Activated naive CD4-positive, alpha-beta T cell treated with anti-CD3 and anti-CD28 coated beads for 36 hours (primary cell): ENCODE data around the gene GRK3. TPM values are rescaled to one million over a fixed set of nuclear protein-coding genes. Genes with fewer than 3 reads are reported as not detected.
"Not testable (repeated sequence)": the region's sequence is repeated elsewhere in the genome, so short reads cannot be mapped to it uniquely, and the experiment has no call there.

ENCODE experiments used
- CTCF ChIA-PET: fragments of 350-600 bp; sonication (Branson Sonifier 250); formaldehyde crosslinking; loops from one replicate; lab custom pipeline; 2021; ENCODE audit warnings: antibody characterized with exemption; lab: Charles Lee
- DNase-seq: peaks from one replicate; pipeline ENCODE4 v3.0.0-alpha.2; 2020
- H3K27ac Mint-ChIP-seq: one replicate; pipeline ENCODE4 v1.8.0; 2021; ENCODE audit warnings: mild to moderate bottlenecking, mixed read lengths
- H3K27me3 Mint-ChIP-seq: one replicate; pipeline ENCODE4 v1.8.0; 2021; ENCODE audit warnings: low read depth, mixed read lengths
- H3K36me3 Mint-ChIP-seq: one replicate; pipeline ENCODE4 v1.8.0; 2021; ENCODE audit warnings: low read depth, mixed read lengths
- H3K4me1 Mint-ChIP-seq: one replicate; pipeline ENCODE4 v1.8.0; 2021; ENCODE audit warnings: low read depth, mixed read lengths
- H3K4me3 Mint-ChIP-seq: one replicate; pipeline ENCODE4 v1.8.0; 2021; ENCODE audit warnings: mild to moderate bottlenecking, moderate library complexity, mixed read lengths
- H3K9me3 Mint-ChIP-seq: one replicate; pipeline ENCODE4 v1.8.0; 2021; ENCODE audit warnings: mixed read lengths
- intact Hi-C: fragments of 100-400 bp; cut with micrococcal nuclease; formaldehyde crosslinking; loops from one replicate; pipeline ENCODE4 v1.15.1; 2023
- total RNA-seq, 2 experiments: library from RNA; stranded (reverse); gene quantifications; one replicate each; pipeline ENCODE4 v1.2.3, GENCODE V29; 2021

The GRK3 gene
- total RNA-seq, 2 experiments from 2014 or later, result 8.3 to 8.9 TPM

DNA sequence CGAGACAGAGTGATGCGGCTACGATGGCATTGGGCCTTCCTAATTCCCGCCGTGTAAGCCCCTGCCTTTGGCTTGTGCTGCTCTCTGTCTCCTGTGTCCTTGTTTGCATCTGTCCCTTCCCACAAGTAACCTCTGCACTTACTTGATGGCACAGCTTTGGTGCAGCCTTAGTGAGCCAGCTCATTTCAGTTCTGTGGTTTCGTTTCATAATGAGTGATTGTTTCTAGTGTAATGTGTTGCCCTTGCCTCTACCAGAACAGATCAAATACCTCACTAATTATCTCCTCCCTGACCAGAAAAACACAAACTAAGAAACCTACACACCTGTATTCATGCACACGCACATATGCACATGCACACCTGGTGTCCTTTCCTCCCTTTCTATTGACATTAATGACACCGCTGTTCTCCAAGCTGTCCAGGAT is 58.8 kb downstream of the GRK3 start:
- Mint-ChIP-seq H3K27me3 (no peaks in the 10 kb centered on the region), H3K4me1 (peaks cover 18% of the 10 kb centered on the region), H3K36me3 (no peaks in the 10 kb centered on the region), H3K9me3 (no peaks in the 10 kb centered on the region), H3K27ac (no peak overlapping the region), H3K4me3 (no peak overlapping the region)
- intact Hi-C loops, result loop anchor here (5.0 kb wide), 2 partner anchors 51 to 79 kb away; no protein-coding TSS in a partner anchor
- CTCF ChIA-PET, result no interaction called here
- peak; percentile 45 for DNase-seq

GRCh38 chr22:25623851-25624250 is 59.4 kb downstream of the GRK3 start:
- peaks cover 18% of the 10 kb centered on the region for H3K4me1 Mint-ChIP-seq
- no peaks in the 10 kb centered on the region for H3K27me3 Mint-ChIP-seq
- DNase-seq, result no peak
- H3K4me3 Mint-ChIP-seq, result no peak overlapping the region
- H3K36me3 Mint-ChIP-seq, result no peaks in the 10 kb centered on the region
- no peaks in the 10 kb centered on the region for H3K9me3 Mint-ChIP-seq
- H3K27ac Mint-ChIP-seq, result no peak overlapping the region
- CTCF ChIA-PET, result interaction anchor here (0.6 to 0.7 kb wide), 3 partner anchors 149 to 821 kb away, joined by 3 to 5 read pairs (median 5); no protein-coding TSS in a partner anchor
- intact Hi-C loops, result loop anchor here (5.0 kb wide), 2 partner anchors 52 to 78 kb away; no protein-coding TSS in a partner anchor

DNA sequence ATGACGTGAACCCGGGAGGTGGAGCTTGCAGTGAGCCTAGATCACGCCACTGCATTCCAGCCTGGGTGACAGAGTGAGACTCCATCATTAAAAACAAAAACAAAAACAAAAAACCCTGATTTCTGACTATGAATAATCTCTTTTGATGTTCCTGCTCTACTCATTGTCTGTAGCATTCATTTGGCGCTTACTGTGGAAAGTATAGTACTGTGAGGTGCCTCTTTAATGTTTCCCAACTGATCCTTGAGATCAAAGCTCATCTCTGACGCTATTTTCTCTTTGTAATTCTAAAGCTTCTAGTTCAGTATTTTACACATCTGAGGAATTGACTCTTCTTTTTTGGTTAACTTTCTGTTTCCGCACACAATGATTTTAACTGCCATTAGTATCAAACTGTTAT is 60.0 kb downstream of the GRK3 start:
- Mint-ChIP-seq H3K27me3 (no peaks in the 10 kb centered on the region), H3K4me3 (no peak overlapping the region), H3K36me3 (no peaks in the 10 kb centered on the region), H3K9me3 (no peaks in the 10 kb centered on the region), H3K4me1 (peaks cover 18% of the 10 kb centered on the region), H3K27ac (no peak overlapping the region)
- intact Hi-C loops, result loop anchor here (5.0 kb wide), 2 partner anchors 52 to 78 kb away; no protein-coding TSS in a partner anchor
- DNase-seq, result peak; percentile 34
- CTCF ChIA-PET, result interaction anchor here (0.6 to 0.7 kb wide), 3 partner anchors 149 to 822 kb away, joined by 3 to 5 read pairs (median 5); no protein-coding TSS in a partner anchor

DNA sequence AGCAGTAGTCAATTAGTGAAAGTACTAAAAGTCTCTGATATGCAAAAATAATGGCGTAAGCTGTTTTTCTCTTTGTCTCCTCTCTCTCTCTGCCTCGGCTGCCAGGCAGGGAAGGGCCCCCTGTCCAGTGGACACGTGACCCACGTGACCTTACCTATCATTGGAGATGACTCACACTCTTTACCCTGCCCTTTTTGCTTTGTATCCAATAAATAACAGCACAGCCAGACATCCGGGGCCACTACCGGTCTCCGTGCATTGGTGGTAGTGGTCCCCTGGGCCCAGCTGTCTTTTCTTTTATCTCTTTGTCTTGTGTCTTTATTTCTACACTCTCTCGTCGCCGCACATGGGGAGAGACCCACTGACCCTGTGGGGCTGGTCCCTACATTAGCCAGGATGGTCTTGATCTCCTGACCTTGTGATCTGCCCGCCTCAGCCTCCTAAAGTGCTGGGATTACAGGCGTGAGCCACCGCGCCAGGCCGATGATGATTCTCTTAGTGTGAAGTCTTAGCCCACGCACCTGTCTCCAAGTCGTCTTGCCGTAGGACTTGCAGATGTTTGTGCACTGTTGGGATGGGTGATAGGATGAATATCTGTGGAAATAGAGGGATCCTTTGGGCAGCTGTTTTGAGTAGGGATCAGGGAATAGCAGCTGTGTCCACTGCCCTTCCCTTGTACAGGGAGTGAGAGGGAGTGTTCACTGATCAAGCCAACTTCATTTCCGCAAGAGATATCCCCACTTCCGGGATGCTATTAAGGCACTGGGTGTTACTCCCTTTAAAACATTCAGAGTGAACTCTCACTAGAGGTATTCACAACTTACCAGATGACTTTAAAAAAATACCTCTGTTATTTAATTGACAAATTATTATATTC is 61.5 kb downstream of the GRK3 start:
- H3K27ac Mint-ChIP-seq, CTCF ChIA-PET, DNase-seq, intact Hi-C loops, H3K27me3 Mint-ChIP-seq, H3K36me3 Mint-ChIP-seq, H3K4me3 Mint-ChIP-seq, H3K9me3 Mint-ChIP-seq: not testable (repeated sequence)
- peaks cover 18% of the 10 kb centered on the region for H3K4me1 Mint-ChIP-seq

GRCh38 chr22:25626624-25626990 is 62.1 kb downstream of the GRK3 start:
- DNase-seq, result no peak
- Mint-ChIP-seq H3K27me3 (no peaks in the 10 kb centered on the region), H3K4me3 (no peak overlapping the region), H3K4me1 (peaks cover 18% of the 10 kb centered on the region), H3K27ac (no peak overlapping the region), H3K36me3 (no peaks in the 10 kb centered on the region), H3K9me3 (no peaks in the 10 kb centered on the region)
- CTCF ChIA-PET, result no interaction called here
- intact Hi-C loops, result no loop called here

DNA sequence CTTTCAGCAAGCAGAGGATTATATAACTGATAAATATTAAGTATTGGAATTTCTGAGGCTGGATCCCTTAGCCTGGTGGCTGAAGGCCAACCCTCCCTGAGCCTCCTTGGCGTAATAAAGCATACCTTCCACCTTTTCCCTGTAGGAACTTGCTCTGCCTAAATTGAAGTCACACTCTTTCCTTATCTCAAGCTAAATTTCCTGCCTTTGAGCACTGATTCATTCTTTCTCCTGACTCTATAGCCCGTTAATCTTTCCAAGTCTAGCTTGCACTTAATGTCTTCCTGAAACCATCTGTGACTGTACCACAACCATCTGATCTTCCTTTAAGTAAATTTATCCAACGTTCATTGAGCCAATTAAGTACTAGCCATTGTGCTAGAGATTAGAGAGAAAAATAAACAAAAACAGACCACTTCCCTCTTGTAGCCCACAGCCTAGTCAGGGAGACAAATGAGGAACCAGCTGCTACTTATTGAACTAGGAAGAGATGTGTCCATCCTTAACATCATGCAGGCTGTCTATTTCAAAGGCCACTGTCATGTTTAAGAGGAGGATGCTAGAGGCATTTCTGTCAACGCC is 62.9 kb downstream of the GRK3 start:
- DNase-seq, result no peak
- Mint-ChIP-seq H3K27me3 (no peaks in the 10 kb centered on the region), H3K36me3 (no peaks in the 10 kb centered on the region), H3K4me3 (no peak overlapping the region), H3K4me1 (peaks cover 18% of the 10 kb centered on the region), H3K9me3 (no peaks in the 10 kb centered on the region), H3K27ac (no peak overlapping the region)
- intact Hi-C loops, result no loop called here
- CTCF ChIA-PET, result no interaction called here

- CTCF ChIA-PET, result no interaction called here
These were observed 64.0 kb downstream of the GRK3 start for GRCh38 chr22:25628494-25628893.

GRCh38 chr22:25629613-25630012 is 65.1 kb downstream of the GRK3 start:
- H3K4me3 Mint-ChIP-seq, result no peak overlapping the region
- H3K9me3 Mint-ChIP-seq, result no peaks in the 10 kb centered on the region
- H3K36me3 Mint-ChIP-seq, result no peaks in the 10 kb centered on the region
- no peak for DNase-seq
- H3K27me3 Mint-ChIP-seq, result no peaks in the 10 kb centered on the region
- H3K4me1 Mint-ChIP-seq, result peaks cover 3% of the 10 kb centered on the region
- intact Hi-C loops, result no loop called here
- CTCF ChIA-PET, result no interaction called here
- H3K27ac Mint-ChIP-seq, result no peak overlapping the region

More at GRCh38 chr22:25628494-25628893, 64.0 kb downstream of the GRK3 start:
- intact Hi-C loops, result no loop called here
- Mint-ChIP-seq H3K27me3 (no peaks in the 10 kb centered on the region), H3K36me3 (no peaks in the 10 kb centered on the region), H3K9me3 (no peaks in the 10 kb centered on the region), H3K27ac (no peak overlapping the region), H3K4me3 (no peak overlapping the region), H3K4me1 (peaks cover 14% of the 10 kb centered on the region)
- DNase-seq, result no peak

- no peaks in the 10 kb centered on the region for H3K36me3 Mint-ChIP-seq
- H3K4me3 Mint-ChIP-seq, result no peak overlapping the region
- CTCF ChIA-PET, result no interaction called here
- intact Hi-C loops, result no loop called here
- H3K9me3 Mint-ChIP-seq, result no peaks in the 10 kb centered on the region
- peaks cover 3% of the 10 kb centered on the region for H3K4me1 Mint-ChIP-seq
- DNase-seq, result no peak
- no peak overlapping the region for H3K27ac Mint-ChIP-seq
- H3K27me3 Mint-ChIP-seq, result no peaks in the 10 kb centered on the region
These were observed 66.0 kb downstream of the GRK3 start for GRCh38 chr22:25630447-25630846.

DNA sequence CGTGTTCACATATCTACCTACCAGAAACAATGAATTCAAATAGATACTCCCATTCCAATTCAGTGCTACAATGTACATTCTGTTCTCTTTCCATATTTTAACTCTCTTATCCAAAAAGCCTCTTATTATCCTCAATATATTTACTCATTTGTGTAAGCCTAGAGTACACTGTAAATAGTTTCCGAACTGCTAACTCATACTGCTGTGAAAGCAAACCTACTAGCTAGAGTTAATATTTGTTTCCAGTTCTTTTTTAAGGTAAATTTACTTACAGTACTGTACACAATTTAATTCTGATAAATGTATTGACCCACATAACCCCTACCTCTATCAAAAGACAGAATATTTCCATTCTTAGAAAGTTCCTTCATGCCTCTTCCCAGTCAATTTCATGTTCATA is 71.8 kb downstream of the GRK3 start:
- Mint-ChIP-seq H3K27me3 (no peaks in the 10 kb centered on the region), H3K27ac (no peak overlapping the region), H3K4me1 (no peaks in the 10 kb centered on the region), H3K36me3 (peaks cover 9% of the 10 kb centered on the region), H3K4me3 (no peak overlapping the region), H3K9me3 (peaks cover 2% of the 10 kb centered on the region)
- DNase-seq, result no peak
- CTCF ChIA-PET, result interaction anchor here (0.5 kb wide), 1 partner anchor 132 kb away, joined by 3 read pairs; no protein-coding TSS in a partner anchor
- intact Hi-C loops, result no loop called here

DNA sequence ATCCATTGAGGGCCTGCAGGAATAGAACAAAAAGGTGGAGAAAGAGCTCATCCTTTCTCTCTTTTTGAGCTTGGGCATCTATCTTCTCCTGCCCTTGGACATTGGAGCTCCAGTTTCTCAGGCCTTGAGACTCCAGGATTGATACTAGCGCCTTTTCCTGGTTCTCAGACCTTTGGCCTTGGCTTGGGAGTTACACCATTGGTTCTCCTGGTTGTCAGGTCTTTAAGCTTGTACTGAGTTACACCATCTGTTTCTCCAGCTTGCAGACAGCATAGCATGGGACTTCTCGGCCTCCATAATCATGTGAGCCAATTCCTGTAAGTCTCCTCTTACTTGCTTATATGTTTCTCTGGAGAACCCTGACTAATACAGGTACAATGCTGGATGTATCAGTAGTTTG is 72.6 kb downstream of the GRK3 start:
- CTCF ChIA-PET, result interaction anchor here (0.5 kb wide), 1 partner anchor 131 kb away, joined by 3 read pairs; no protein-coding TSS in a partner anchor
- intact Hi-C loops, result no loop called here
- no peaks in the 10 kb centered on the region for H3K27me3 Mint-ChIP-seq
- H3K4me1 Mint-ChIP-seq, result no peaks in the 10 kb centered on the region
- no peak overlapping the region for H3K27ac Mint-ChIP-seq
- DNase-seq, result no peak
- H3K36me3 Mint-ChIP-seq, result peaks cover 9% of the 10 kb centered on the region
- peaks cover 2% of the 10 kb centered on the region for H3K9me3 Mint-ChIP-seq
- H3K4me3 Mint-ChIP-seq, result no peak overlapping the region

DNA sequence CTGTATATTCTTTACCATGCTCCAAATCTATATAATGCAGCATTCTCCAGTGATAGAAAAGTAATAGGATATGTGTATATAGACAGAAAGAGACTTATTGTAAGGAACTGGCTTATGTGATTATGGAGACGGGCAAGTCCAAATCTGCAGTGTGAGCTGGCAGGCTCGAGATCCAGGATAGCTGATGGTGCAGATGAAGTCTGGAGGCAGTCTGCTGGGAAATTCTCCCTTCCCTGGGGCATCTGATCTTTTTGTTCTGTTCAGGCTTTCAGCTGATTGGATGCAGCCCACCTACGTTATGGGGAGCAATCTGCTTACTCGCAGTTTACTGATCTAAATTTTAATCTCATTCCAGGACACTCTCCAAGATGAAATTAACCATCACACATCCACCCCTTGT is 73.2 kb downstream of the GRK3 start:
- intact Hi-C loops, result no loop called here
- H3K36me3 Mint-ChIP-seq, result peaks cover 11% of the 10 kb centered on the region
- no peak overlapping the region for H3K27ac Mint-ChIP-seq
- no peaks in the 10 kb centered on the region for H3K27me3 Mint-ChIP-seq
- no peak overlapping the region for H3K4me3 Mint-ChIP-seq
- no peak for DNase-seq
- CTCF ChIA-PET, result no interaction called here
- H3K4me1 Mint-ChIP-seq, result no peaks in the 10 kb centered on the region
- peaks cover 2% of the 10 kb centered on the region for H3K9me3 Mint-ChIP-seq
